Right kidney (tissue), 9 donors: ENCODE measurements around the gene MANSC4.
A peak's percentile ranks its signal among the peaks of the same experiment; 100 is the strongest.

Experiments
- DNase-seq: peaks from one replicate; pipeline ENCODE4 v3.0.0-alpha.2; 2016
- long read RNA-seq, 8 donors: transcript quantifications; one replicate each; lab custom pipeline, GENCODE V29; 2026

The MANSC4 gene
- long read RNA-seq, donor 1 = 0 reads
- long read RNA-seq, donor 2 = 0 reads
- long read RNA-seq, donor 3 = 0 reads
- long read RNA-seq, donor 4 = 0 reads
- long read RNA-seq, donor 5 = 0 reads
- long read RNA-seq, donor 6 = 0 reads
- long read RNA-seq, donor 7 = 0 reads
- long read RNA-seq, donor 8 = 0 reads

DNA sequence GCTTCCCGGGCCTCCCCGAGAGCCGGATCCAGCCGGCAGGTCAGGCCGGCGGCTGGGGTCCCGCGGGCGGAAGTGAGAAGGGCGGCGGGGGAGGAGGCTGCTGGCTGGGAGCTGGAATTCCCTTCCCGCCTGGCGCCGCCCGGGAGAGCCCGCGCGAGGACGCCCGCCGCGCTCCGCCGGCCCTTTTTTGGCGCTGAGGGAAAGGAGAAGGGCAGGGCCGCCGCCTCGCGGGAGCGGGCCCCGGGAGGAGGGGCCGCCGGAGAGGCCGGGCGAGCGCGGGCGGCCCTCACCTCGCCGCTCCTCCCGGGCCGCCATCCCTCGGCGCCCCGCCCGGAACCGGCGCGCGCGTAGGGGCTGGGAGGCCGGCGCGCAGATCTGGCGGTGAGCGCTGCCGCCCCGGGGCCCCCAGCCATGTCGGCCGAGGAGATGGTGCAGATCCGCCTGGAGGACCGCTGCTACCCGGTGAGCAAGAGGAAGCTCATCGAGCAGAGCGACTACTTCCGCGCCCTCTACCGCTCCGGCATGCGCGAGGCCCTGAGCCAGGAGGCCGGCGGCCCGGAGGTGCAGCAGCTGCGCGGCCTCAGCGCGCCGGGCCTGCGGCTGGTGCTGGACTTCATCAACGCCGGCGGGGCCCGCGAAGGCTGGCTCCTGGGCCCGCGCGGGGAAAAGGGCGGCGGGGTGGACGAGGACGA, at the start of gene MANSC4, which contains the start of gene KLHL42:
MANSC4 (minus strand) TSS at position 317 of the 692 bp plus-strand sequence. CDS start 8,960 bp downstream, outside the sequence.
KLHL42 (plus strand) TSS at position 314 of the 692 bp plus-strand sequence; CDS start at position 412, 98 bp downstream.
- peak; percentile 98 for DNase-seq

DNA sequence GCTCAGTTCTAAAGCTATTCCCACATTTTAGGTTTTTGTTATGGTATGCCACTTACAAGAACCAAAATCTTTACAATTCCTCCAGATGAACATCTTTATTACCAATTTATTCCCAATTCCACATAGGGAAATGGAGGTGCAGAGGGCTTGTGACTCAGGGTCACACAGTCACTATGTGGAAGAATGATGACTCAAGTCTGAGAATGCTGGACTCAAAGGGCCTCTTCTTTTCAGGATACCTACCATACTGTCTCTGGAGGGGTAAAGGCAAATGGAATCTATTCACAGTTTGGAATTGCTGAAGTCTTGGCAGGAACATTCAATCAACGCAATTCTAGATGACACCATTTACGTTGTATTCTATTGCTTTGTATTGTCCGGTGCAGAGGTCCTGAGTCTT, 48.2 kb upstream of the MANSC4 start:
- DNase-seq = no peak

GRCh38 chr12:27826076-27826475, 46.0 kb upstream of the MANSC4 start:
- DNase-seq = no peak

GRCh38 chr12:27824126-27824842, 44.2 kb upstream of the MANSC4 start:
- DNase-seq = no peak

DNA sequence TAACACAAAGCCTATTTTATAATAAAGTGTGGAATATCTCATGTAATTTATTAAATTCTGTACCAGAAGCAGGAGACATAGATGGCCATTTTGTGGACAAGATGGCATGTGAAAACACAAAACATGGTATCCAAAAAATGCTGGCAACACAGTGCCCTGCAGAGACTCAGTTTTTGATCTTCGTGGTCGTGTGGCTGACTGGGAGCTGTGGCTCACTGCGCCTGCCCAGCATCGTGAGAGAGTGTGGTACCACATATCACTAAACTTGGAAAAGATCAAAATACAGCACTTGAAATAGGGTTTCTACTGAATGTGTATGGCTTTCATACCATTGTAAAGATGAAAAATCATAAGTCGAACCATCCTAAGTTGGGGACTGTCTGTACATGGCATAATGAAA, 43.0 kb upstream of the MANSC4 start:
- DNase-seq = no peak

GRCh38 chr12:27822076-27822712, 42.2 kb upstream of the MANSC4 start:
- no peak for DNase-seq

GRCh38 chr12:27821259-27821973, 41.4 kb upstream of the MANSC4 start:
- DNase-seq = peak; percentile 55

DNA sequence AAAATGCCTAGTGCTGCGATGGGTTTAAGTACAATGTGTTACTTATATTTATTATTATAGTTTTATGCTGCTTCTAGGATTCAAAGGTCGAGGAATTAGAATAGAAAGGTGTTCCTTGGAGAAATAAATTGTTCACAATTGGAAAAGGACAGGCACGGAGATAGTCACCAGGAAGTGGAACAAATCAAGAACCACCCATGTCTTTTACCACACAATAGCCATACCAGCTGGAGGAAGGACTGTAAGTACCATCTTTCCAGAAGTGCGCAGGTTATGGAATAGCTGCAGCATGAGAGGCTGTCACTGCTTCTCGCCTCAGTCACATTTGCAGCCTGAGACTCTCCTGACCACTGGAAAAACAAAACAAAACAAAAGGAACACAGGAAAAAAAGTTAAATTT, 40.5 kb upstream of the MANSC4 start:
- DNase-seq = no peak

- peak; percentile 12 for DNase-seq
Observed at GRCh38 chr12:27818401-27818918, 38.4 kb upstream of the MANSC4 start.

- no peak for DNase-seq
Observed at GRCh38 chr12:27817766-27818165, 37.7 kb upstream of the MANSC4 start.

DNA sequence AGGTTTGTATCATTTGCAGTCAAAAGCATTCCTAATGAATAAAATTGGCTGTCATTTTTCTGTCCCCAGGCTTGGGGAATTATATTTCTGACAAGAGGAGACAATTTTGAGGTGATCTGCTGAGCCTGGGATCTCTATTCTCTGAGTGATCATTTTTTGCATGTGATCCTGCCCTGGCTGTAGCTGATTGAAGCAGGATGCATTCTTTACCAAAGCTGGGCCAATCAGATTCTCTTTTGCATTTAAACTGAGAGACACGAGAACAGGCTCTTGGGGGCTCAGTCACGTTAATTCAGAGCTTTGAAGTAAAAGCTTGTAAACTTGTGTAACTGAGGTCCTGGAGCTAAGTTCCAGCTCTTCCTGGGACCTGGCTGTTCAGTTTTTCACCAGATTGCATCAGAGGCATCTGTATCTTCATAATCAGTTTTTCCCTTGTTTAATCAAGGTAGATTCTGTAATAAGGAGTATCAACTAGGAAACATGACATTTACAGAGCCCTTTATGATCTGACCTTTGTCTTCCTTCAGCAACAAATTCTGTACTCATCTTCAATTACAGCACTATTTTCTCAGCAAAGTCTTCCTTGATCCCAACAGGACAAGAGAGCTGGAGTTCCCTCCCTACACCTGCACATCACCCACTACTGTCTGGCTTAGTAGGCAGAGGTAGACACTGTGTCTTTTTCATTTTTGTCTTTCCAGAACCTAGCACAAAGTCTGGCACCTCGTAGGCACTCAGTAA, 35.0 kb upstream of the MANSC4 start:
- DNase-seq = no peak

DNA sequence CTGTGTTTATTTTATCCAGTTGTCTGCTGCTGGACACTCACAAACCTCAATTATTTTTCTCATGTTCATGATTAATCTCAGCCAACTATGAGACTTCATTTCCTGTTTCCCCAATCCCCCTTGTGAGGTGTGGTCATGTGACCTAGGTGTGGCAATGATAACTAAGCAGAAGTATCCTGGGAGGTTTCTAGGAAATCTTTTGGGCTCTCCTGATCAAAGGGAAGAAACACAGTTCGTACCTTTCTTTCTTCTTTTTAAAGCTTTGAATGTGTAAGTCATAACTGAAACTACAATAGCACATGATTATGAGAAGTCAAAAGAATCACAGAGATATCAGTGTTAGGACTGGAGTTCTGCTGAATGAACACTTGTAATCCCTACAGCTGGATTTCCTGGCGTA, 34.4 kb upstream of the MANSC4 start:
- DNase-seq = no peak

GRCh38 chr12:27812502-27812901, 32.5 kb upstream of the MANSC4 start:
- no peak for DNase-seq

DNA sequence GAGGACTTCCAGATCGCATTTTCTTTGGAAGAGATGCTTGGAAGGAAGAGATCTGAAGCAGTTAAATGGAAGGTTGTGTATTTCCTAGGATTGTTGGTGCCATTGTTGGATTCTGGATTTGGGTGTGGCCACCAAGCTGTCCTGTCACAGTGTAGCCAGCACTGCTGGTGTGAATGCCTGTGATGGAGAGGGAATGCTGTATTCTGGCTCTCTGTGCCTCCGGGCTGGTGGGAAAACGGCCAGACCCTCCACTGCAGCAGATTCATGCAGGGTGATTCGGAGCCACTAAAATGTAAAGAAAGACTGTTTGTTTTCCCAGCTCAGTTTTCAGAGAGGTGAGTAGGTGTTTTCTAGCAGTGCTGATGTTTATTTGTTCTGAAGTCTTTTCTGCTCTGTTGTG, 30.7 kb upstream of the MANSC4 start:
- DNase-seq = no peak

DNA sequence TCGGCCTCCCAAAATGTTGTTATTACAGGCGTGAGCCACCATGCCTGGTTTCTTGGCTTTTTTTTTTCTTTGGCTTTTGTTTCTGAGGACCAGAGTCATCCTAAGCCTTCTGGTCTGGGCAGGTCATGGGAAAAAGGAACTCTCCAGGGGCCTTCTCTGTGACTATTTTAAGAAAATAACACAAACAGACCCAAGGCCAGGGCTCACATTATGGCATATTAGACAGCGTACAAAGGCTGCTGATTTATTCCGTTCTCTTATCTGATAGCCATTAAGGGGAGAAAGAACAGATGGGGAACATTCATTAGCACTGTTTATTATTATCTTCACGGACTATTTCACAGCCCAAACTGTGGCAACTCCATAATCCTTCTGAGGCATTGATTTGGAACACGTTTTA, 28.8 kb upstream of the MANSC4 start:
- DNase-seq = no peak

GRCh38 chr12:27807063-27807703, 27.1 kb upstream of the MANSC4 start:
- DNase-seq = no peak

- no peak for DNase-seq
Observed at GRCh38 chr12:27806259-27806658, 26.2 kb upstream of the MANSC4 start.

- DNase-seq = no peak
Observed at GRCh38 chr12:27805238-27805637, 25.2 kb upstream of the MANSC4 start.

DNA sequence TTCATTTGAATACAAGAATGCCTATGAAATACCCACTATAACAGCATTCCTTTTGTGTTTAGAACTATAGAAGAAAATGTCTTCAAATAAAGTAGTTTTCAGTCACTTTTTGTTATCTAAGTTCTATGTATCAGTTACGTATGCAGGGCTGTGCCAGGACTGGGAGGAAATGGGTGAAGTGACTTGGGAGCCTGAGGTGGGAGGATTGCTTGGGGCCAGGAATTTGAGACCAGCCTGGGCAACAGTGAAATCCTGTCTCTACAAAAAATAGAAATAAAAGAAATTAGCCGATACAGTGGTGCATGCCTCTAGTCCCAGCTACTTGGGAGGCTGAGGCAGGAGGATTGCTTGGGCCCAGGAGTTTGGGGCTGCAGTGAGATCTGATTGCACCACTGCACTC, 22.9 kb upstream of the MANSC4 start:
- DNase-seq = no peak

- DNase-seq = no peak
Observed at GRCh38 chr12:27802511-27802910, 22.5 kb upstream of the MANSC4 start.

- DNase-seq = no peak
Observed at GRCh38 chr12:27801630-27802029, 21.6 kb upstream of the MANSC4 start.
